Fibroblast of lung (primary cell): ENCODE measurements around the gene SURF2.

Experiments
- CTCF ChIP-seq, 2 donors: IDR thresholded peaks in 1 of 2; conservative IDR thresholded peaks in 1 of 2; 1 replicate in 1 of 2; 2 replicates in 1 of 2; pipeline ENCODE4 v1.5.1; 2011 to 2012; ENCODE audit warnings: low read length in 2 of 2, control low read depth in 1 of 2, inconsistent platforms in 1 of 2, low read depth in 1 of 2, mild to moderate bottlenecking in 1 of 2
- EZH2 ChIP-seq: IDR thresholded peaks from 2 replicates; pipeline ENCODE4 v1.5.1; 2012; ENCODE audit warnings: low read length, control low read depth, mild to moderate bottlenecking; ENCODE audit errors: missing control alignments

GRCh38 chr9:133402689-133403088, 46.3 kb downstream of the SURF2 start:
- TF ChIP-seq EZH2: no peak
- TF ChIP-seq CTCF (conservative IDR thresholded peaks at IDR 0.05 in 1 of 2, IDR thresholded peaks at IDR 0.05 in 1 of 2; ENCODE audit: low read depth in 1 of 2, low read length in 2 of 2): no peak
